GM19455 (cell line): ENCODE data around the gene TRIML1.
"Not testable (repeated sequence)": the region's sequence is repeated elsewhere in the genome, so short reads cannot be mapped to it uniquely, and the experiment has no call there.

ENCODE experiments used
- ATAC-seq: cut with Tn5 transposase; IDR thresholded peaks from one replicate; pipeline ENCODE4 v1.9.1; 2021; ENCODE audit not compliant: unreplicated experiment

The TRIML1 gene

GRCh38 chr4:188147776-188148175 lies 8.5 kb downstream of the TRIML1 start:
- ATAC-seq, result no peak

- ATAC-seq, result no peak
These were observed 15.6 kb downstream of the TRIML1 start for GRCh38 chr4:188154668-188155405.

GRCh38 chr4:188158336-188158735 lies 19.1 kb downstream of the TRIML1 start:
- ATAC-seq, result no peak

GRCh38 chr4:188159513-188160226 lies 20.4 kb downstream of the TRIML1 start:
- ATAC-seq, result not testable (repeated sequence)

GRCh38 chr4:188160406-188160805 lies 21.2 kb downstream of the TRIML1 start:
- ATAC-seq, result no peak

GRCh38 chr4:188161167-188161566 lies 21.9 kb downstream of the TRIML1 start:
- no peak for ATAC-seq

- ATAC-seq, result no peak
These were observed 23.5 kb downstream of the TRIML1 start for GRCh38 chr4:188162698-188163097.

- ATAC-seq, result no peak
These were observed 29.6 kb downstream of the TRIML1 start for GRCh38 chr4:188168726-188169373.

GRCh38 chr4:188171551-188171950 lies 32.3 kb downstream of the TRIML1 start:
- ATAC-seq, result no peak

GRCh38 chr4:188175288-188175687 lies 36.0 kb downstream of the TRIML1 start:
- ATAC-seq, result no peak

GRCh38 chr4:188177997-188178675 lies 38.9 kb downstream of the TRIML1 start:
- ATAC-seq, result no peak

- ATAC-seq, result no peak
These were observed 39.6 kb downstream of the TRIML1 start for GRCh38 chr4:188178806-188179205.

GRCh38 chr4:188187106-188187505 lies 47.9 kb downstream of the TRIML1 start:
- no peak for ATAC-seq

- ATAC-seq, result no peak
These were observed 51.2 kb downstream of the TRIML1 start for GRCh38 chr4:188190461-188190860.

- ATAC-seq, result no peak
These were observed 55.2 kb downstream of the TRIML1 start for GRCh38 chr4:188194421-188194820.

GRCh38 chr4:188195389-188195985 lies 56.2 kb downstream of the TRIML1 start:
- no peak for ATAC-seq

- ATAC-seq, result no peak
These were observed 57.0 kb downstream of the TRIML1 start for GRCh38 chr4:188196134-188196735.
